OCI-LY1 (cell line): ENCODE results near the gene SLC16A2.

Experiments
- H2AFZ ChIP-seq: fragments of 200-600 bp; sonication (generic), shearing (Covaris generic); 2 replicates; pipeline ENCODE4 v1.6.0; 2014; ENCODE audit warnings: antibody characterized with exemption, mild to moderate bottlenecking, low read length
- H3F3A ChIP-seq: fragments of 200-600 bp; sonication (generic), shearing (Covaris generic); 2 replicates; pipeline ENCODE4 v1.6.0; 2014; ENCODE audit warnings: mild to moderate bottlenecking, antibody characterized with exemption, low read length, moderate library complexity; ENCODE audit not compliant: insufficient read depth
- H3K27ac ChIP-seq: fragments of 200-600 bp; sonication (generic); 2 replicates; pipeline ENCODE4 v1.5.1; 2014; ENCODE audit warnings: low read length, mixed run types, mild to moderate bottlenecking, low read depth; ENCODE audit not compliant: poor library complexity, severe bottlenecking
- H3K27me3 ChIP-seq: fragments of 200-600 bp; sonication (generic); 2 replicates; pipeline ENCODE4 v1.6.0; 2014; ENCODE audit warnings: antibody characterized with exemption, mild to moderate bottlenecking, low read length, moderate library complexity; ENCODE audit not compliant: insufficient read depth
- H3K36me3 ChIP-seq: fragments of 200-600 bp; sonication (generic); 2 replicates; pipeline ENCODE4 v1.6.1; 2014; ENCODE audit warnings: mild to moderate bottlenecking, antibody characterized with exemption, low read length, moderate library complexity, mixed read lengths; ENCODE audit not compliant: insufficient read depth
- H3K4me1 ChIP-seq: fragments of 200-600 bp; sonication (generic); 2 replicates; pipeline ENCODE4 v1.5.1; 2014; ENCODE audit warnings: mild to moderate bottlenecking, low read length, moderate library complexity; ENCODE audit not compliant: insufficient read depth, severe bottlenecking
- H3K4me2 ChIP-seq: fragments of 200-600 bp; sonication (generic), shearing (Covaris generic); 2 replicates; pipeline ENCODE4 v1.6.1; 2014; ENCODE audit warnings: low read length
- H3K4me3 ChIP-seq: fragments of 200-600 bp; sonication (generic); 2 replicates; pipeline ENCODE4 v1.5.1; 2014; ENCODE audit warnings: low read length, low read depth, mild to moderate bottlenecking, mixed read lengths; ENCODE audit not compliant: poor library complexity, severe bottlenecking
- H3K79me2 ChIP-seq: fragments of 200-600 bp; shearing (Covaris generic); 2 replicates; pipeline ENCODE4 v1.6.1; 2016; ENCODE audit warnings: mixed run types, low read length, mixed read lengths; ENCODE audit not compliant: insufficient read depth
- H3K9ac ChIP-seq: fragments of 200-600 bp; sonication (generic), shearing (Covaris generic); 2 replicates; pipeline ENCODE4 v1.6.1; 2014; ENCODE audit warnings: mild to moderate bottlenecking, low read length, mixed read lengths
- H3K9me2 ChIP-seq: fragments of 200-600 bp; sonication (generic), shearing (Covaris generic); 2 replicates; pipeline ENCODE4 v1.6.1; 2014; ENCODE audit warnings: low read depth, mild to moderate bottlenecking, low read length, mixed read lengths
- H3K9me3 ChIP-seq: fragments of 200-600 bp; shearing (Covaris generic); 2 replicates; pipeline ENCODE4 v1.6.1; 2014; ENCODE audit warnings: low read length, mixed read lengths
- H4K20me1 ChIP-seq: fragments of 200-600 bp; sonication (generic), shearing (Covaris generic); 2 replicates; pipeline ENCODE4 v1.6.0; 2016; ENCODE audit warnings: mild to moderate bottlenecking, low read length; ENCODE audit not compliant: insufficient read depth
- EZH2 ChIP-seq: fragments of 200-600 bp; sonication (generic), shearing (Covaris generic); IDR thresholded peaks from 2 replicates; pipeline ENCODE4 v1.8.0; 2017; ENCODE audit warnings: borderline replicate concordance, mixed run types, mild to moderate bottlenecking, antibody characterized with exemption, low read length, moderate library complexity, mixed read lengths
- TF ChIP-seq, protein P1 (sequence below): fragments of 200-600 bp; sonication (generic), shearing (Covaris generic); IDR thresholded peaks from 2 replicates; pipeline ENCODE4 v1.5.1; 2017; ENCODE audit warnings: mild to moderate bottlenecking, antibody characterized with exemption, low read length, moderate library complexity, mixed read lengths

SLC16A2 gene

DNA sequence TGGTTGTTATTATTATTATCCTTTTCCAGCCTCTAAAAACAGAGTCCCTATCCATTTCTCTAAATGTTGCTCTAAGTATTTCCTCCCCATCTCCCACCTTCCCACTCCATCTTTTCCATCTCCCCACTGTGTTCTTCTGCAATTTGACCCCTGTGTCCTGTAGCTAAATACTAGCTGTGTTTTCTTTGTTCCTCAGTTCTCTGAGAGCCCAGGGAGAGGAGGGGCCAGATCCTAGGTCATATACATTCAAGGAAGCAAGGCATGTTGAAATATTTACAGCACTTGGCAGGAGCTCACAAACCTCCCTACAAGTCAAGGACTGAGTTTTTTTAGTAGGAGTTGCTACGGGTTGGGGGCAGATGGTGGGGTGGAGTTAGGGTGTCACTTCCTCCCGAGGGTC, 10.5 kb downstream of the SLC16A2 start:
- Histone ChIP-seq H3K79me2 (no peaks in the 10 kb centered on the region), H3K27me3 (no peaks in the 10 kb centered on the region), H3K4me2 (no peak overlapping the region), H2AFZ (no peak overlapping the region), H3F3A (no peaks in the 10 kb centered on the region), H3K9ac (no peak overlapping the region), H4K20me1 (no peaks in the 10 kb centered on the region), H3K27ac (no peak overlapping the region), H3K4me1 (no peaks in the 10 kb centered on the region), H3K36me3 (no peaks in the 10 kb centered on the region), H3K9me2 (no peaks in the 10 kb centered on the region), H3K4me3 (no peak overlapping the region), H3K9me3 (no peaks in the 10 kb centered on the region)
- TF ChIP-seq, protein P1, sequence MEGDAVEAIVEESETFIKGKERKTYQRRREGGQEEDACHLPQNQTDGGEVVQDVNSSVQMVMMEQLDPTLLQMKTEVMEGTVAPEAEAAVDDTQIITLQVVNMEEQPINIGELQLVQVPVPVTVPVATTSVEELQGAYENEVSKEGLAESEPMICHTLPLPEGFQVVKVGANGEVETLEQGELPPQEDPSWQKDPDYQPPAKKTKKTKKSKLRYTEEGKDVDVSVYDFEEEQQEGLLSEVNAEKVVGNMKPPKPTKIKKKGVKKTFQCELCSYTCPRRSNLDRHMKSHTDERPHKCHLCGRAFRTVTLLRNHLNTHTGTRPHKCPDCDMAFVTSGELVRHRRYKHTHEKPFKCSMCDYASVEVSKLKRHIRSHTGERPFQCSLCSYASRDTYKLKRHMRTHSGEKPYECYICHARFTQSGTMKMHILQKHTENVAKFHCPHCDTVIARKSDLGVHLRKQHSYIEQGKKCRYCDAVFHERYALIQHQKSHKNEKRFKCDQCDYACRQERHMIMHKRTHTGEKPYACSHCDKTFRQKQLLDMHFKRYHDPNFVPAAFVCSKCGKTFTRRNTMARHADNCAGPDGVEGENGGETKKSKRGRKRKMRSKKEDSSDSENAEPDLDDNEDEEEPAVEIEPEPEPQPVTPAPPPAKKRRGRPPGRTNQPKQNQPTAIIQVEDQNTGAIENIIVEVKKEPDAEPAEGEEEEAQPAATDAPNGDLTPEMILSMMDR, result no peak
- TF ChIP-seq EZH2, result no peak

DNA sequence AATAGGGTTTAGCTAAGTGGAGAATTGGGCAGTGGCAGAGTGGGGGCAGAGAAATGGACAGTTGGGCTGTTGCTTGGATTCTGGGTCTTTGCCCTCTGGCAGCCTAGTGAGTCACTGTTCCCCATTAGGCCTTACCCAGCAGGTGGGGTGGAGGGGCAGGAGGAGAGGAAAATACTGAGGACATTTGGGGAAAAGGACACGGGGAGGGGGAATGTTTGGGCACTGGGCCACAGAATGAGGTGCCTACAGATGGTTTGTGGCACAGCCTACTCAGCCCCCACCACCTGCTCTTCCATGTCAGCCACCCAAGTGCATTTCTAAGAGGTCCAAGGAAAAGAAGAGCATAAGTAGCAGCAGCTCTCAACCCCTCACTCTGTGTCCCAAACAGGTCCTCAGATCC, 13.0 kb downstream of the SLC16A2 start:
- Histone ChIP-seq H3K79me2 (no peaks in the 10 kb centered on the region), H3K27me3 (no peaks in the 10 kb centered on the region), H3K4me2 (no peak overlapping the region), H3K36me3 (no peaks in the 10 kb centered on the region), H3K9me3 (no peaks in the 10 kb centered on the region), H3K4me3 (no peak overlapping the region), H3F3A (no peaks in the 10 kb centered on the region), H3K9ac (no peak overlapping the region), H3K9me2 (no peaks in the 10 kb centered on the region), H2AFZ (no peak overlapping the region), H3K27ac (no peak overlapping the region), H3K4me1 (no peaks in the 10 kb centered on the region), H4K20me1 (no peaks in the 10 kb centered on the region)
- TF ChIP-seq, protein P1, result no peak
- TF ChIP-seq EZH2, result no peak

DNA sequence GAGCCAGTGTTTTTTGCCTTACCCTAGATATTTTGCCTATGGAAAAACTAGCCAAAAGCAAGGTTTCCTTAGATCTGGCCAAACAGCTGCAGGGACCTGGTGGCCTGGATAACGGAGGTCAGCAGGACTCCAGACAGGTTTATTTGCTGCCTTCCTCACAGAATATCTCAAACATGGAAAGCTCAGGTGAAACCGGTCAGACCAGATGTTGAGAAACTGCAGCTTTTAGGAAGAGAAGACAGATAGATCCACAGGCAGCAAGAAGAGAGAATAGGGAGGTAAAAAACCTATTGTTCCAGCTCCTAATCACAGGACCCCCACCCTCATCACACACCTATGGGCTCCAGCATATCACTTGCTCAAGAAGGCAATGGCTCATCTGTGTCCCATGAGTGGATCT, 16.2 kb downstream of the SLC16A2 start:
- Histone ChIP-seq H3K9me2 (no peaks in the 10 kb centered on the region), H3K9me3 (no peaks in the 10 kb centered on the region), H3K4me1 (no peaks in the 10 kb centered on the region), H3K79me2 (no peaks in the 10 kb centered on the region), H2AFZ (no peak overlapping the region), H3K27me3 (no peaks in the 10 kb centered on the region), H3K27ac (no peak overlapping the region), H4K20me1 (no peaks in the 10 kb centered on the region), H3K4me3 (no peak overlapping the region), H3K9ac (no peak overlapping the region), H3K36me3 (no peaks in the 10 kb centered on the region), H3K4me2 (no peak overlapping the region), H3F3A (no peaks in the 10 kb centered on the region)
- TF ChIP-seq EZH2, result no peak
- TF ChIP-seq, protein P1, result no peak
